Fibroblast of upper back skin (primary cell): ENCODE data around the gene TRAPPC4.
"Not testable (repeated sequence)": the region's sequence is repeated elsewhere in the genome, so short reads cannot be mapped to it uniquely, and the experiment has no call there.

Source experiments
- DNase-seq: peaks from one replicate; pipeline ENCODE4 v3.0.0-alpha.2; 2013

Gene TRAPPC4

GRCh38 chr11:119034813-119035212 is 16.2 kb downstream of the TRAPPC4 start:
- no peak for DNase-seq

DNA sequence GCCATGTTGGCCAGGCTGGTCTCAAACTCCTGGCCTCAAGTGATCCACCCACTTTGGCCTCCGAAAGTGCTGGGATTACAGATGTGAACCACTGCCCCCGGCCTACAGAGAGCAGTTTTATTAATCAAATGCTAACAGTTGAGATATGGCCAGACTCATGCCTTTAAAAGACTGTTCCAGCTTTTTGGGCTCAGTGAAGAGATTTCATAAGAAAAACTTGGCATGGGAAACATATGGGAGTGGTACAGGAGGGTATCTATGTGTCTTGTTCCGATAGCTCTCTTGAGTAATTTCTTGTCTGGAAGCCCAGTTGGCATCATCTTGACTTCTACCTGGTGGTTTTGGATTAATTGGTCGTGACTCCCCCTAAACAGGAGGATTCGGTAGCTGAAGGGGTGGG is 20.3 kb downstream of the TRAPPC4 start:
- no peak for DNase-seq

GRCh38 chr11:119039471-119039870 is 20.9 kb downstream of the TRAPPC4 start:
- not testable (repeated sequence) for DNase-seq

DNA sequence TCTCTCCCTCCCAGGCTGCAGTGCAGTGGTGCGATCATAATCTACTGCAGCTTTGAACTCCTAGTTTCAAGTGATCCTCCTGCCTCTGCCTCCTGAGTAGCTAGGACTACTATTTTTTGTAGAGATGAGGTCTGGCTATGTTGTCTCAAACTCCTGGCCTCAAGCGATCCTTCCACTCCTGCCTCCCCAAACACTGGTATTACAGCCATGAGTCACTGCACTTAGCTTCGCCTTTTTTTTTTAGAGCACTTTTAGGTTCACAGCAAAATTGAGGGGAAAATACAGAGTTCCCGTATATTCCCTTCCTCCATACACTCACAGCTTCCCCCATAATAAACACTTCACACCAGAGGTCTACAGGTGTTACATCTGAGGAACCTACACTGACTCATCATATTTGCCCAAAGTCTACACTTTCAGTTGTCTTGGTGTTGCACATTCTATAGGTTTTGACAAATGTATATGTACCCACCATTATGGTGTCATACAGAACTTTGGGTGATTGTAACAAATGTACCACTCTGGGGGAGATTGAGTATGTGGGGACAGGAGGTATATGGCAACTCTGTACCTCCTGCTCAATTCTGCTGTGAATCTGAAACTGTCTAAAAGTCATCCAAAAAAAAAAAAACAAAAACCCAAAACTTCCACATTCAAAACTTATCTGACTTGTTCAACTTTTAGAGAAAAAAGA is 23.4 kb downstream of the TRAPPC4 start:
- no peak for DNase-seq

GRCh38 chr11:119042927-119043326 is 24.4 kb downstream of the TRAPPC4 start:
- DNase-seq: no peak

DNA sequence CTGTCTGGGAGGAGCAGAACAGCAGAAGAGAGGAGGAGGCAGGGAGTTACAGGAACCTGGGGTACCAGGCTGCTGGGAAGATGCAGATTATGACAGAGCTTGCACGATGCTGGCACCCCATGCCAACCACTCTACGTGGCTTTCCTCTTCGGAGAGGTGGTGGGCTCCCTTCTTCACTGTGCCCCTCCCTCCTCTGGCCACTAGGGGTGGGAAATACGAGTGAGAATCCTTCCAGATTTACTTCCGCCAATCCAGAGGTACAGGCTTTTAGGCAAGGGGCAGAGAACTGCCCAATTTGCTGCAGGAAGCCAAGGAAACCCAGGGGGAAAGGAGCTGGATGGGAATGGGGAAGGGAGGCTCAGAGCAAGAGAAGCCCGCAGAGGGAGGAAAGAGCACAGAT is 26.1 kb downstream of the TRAPPC4 start:
- no peak for DNase-seq

DNA sequence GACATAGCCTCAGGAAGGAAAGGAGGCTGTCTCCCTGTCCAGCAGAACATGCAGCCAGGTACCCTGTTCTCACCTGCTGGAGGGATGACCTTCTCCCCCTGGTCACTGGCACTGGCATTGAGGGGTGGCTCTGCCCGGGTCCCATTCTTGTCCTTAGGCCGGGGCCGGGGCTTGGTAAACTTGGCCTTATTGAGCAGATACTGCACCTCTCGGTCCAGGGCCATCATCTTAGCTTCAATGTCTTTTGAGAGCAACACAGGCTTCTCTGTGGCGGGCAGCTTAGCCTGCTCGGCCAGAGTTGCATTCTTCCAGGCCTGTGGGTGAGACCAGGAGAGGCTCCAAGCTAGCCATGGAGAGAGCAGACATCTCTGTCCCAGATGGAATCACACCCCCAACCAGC is 27.9 kb downstream of the TRAPPC4 start:
- DNase-seq: no peak

- no peak for DNase-seq
Observed at GRCh38 chr11:119047205-119047604, 28.6 kb downstream of the TRAPPC4 start.

DNA sequence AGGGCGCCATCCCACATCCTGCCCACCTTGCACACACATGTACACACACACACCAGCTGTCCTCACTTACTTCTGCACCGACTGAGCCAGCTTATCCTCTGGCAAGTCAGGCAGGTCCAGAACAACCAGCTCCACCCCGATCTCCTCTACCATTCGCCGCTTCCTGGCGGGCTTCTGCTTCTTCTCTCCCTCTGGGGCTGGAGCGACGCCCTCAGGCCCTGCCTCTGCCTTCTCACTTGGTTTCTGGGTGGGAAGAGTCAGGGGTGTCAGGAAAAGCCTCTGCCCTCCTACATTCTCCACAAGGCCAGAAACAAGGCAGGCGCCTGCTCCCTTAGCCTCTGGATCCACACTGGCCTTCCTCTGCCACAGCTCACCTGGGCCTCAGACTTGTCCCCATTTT is 30.1 kb downstream of the TRAPPC4 start:
- DNase-seq: no peak

- DNase-seq: no peak
Observed at GRCh38 chr11:119049081-119049480, 30.5 kb downstream of the TRAPPC4 start.

DNA sequence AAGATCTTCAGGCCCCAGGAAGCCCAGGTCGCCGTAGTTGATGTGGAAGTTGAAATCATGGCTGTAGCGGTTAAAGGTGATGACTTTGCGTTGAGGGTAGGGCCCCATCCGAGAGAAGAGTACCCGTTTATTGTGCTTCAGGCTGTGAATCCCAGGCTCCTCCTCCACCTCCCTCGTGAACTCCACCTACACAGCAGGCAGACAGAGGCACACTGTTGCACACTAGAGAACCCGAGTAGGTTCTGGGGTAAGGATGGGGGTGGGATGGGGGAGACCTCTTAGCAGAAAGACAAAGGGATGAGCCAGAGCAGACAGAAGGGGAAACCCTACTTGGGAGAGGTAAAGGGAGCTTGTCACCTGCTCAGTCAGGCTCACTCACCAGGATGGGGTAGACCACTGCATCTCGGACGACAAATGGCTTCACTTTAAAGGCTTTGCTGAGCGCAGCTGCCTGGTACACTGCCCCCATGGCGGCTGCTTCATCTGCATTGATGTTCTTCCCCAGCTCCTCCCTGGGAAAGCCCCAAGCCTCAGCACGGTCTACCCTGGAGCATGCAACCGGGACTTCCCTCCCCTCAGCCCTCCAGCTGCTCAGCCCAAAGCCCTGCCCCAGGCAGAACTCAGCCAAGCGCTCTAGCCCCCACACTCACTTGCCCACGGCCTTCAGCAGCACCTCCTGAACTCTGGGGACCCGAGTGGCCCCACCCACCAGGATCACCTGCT is 33.0 kb downstream of the TRAPPC4 start:
- DNase-seq: no peak

DNA sequence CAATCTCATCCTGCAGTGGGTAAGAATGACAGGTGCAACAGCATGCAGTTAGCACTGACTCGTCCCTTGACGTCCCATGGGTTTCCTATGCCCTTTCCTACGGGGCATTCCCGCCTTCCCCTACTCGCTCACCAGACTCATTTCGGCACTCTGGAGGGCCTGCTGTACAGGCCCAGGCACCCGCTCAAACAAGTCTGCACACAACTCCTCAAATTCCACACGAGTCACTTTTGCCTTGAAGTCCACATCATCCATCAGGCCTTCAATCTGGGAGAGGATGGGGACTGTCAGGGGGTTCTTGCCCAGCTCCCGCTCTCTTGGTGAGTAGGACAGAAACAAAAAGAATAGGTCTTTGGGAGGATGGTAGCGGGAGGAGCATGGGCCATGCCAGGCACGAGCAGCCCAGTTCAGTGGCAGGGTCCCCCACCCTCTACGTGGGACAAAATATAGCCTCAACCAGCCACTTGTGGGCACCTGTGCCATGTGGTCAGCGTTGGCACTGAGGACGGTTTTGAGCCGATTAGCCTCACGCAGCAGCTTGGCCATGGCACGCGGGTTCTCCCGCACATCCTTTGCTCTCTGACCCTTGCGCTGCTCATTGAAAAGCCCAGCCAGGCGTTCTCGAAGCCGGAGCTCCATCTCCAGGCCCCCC is 33.7 kb downstream of the TRAPPC4 start:
- DNase-seq: no peak

DNA sequence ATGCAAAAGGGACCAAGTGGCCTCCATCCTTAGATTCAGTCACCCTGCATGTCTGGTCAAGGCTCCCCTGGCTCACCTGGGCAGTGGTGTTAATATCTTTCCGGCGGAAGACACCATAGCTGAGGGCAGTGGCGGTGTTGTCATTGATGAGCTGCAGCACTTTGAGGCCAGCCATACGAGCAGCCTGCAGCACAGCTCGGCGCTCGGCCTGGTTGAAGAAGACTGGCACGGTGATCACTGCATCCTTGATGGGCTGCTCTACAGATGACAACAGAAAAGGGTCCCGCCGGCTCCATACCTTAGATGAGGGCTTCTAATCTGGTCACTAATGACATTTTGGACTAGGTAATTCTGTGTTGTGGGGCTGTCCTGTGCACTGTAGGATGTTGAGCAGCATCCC is 35.9 kb downstream of the TRAPPC4 start:
- no peak for DNase-seq

- DNase-seq: peak; percentile 27
Observed at GRCh38 chr11:119055901-119056300, 37.3 kb downstream of the TRAPPC4 start.

GRCh38 chr11:119056421-119056999 is 37.9 kb downstream of the TRAPPC4 start:
- no peak for DNase-seq

DNA sequence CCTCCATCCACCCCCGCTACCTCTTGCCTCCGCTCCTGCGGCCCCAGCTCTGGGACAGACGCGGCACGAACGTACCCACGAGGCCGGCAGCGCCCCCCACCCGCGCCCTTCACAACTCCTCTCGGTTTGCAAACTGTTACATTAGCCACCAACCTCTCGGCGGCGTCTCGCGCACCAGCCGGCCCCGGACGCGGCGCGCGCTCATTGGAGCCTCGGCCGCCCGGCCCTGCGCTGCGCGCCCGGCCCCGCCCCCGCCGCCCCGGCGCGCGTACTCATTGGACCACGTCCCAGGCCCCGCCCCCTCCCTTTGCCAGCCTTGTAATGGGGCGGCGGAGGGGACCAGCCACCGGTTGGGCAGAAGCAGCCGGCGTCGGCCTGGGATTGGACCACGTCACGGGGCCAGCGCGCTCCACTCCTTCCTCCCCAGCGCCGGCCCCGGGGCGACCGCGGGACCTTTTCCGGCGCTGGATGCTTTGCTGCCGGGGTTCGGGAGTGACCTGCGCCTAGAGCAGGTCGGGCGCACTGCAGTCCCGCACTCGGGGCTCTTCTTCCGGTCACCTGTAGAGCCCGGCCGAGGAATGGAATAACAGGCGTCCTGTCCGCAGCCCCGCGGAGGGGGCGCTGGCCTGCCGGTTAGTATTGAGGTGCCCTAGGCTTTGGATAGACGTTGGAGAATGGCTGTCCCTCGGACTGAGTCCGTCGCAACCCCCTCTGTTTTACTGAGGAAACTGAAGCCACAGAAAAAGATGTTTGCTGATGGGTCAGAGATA is 38.6 kb downstream of the TRAPPC4 start, which contains the start of gene HYOU1:
Gene HYOU1, minus strand, starts transcription at position 206 of the 770 bp plus-strand sequence. CDS start 1,045 bp downstream, outside the sequence.
- peak; percentile 96 for DNase-seq

- DNase-seq: not testable (repeated sequence)
Observed at GRCh38 chr11:119059128-119059527, 40.6 kb downstream of the TRAPPC4 start.

GRCh38 chr11:119061256-119061655 is 42.7 kb downstream of the TRAPPC4 start:
- no peak for DNase-seq

GRCh38 chr11:119062779-119063178 is 44.2 kb downstream of the TRAPPC4 start:
- DNase-seq: peak; percentile 46

DNA sequence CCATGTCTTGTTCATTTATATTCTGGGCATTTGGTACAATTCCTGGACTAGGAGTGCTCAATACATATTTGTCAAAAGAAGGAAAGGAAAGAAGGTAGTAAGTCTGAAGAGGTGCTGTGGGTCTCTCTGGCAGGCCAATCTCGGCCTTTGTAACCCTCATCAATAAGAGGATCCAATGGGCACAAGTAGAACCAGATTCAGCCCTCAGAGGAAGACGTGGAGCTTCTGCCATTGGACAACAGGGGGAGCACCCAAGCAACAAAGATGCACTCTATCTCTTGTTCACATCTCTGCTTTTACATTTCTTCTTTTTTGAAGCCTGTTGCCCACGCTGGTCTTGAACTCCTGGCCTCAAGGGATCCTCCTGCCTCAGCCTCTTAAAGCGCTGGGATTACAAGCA is 46.8 kb downstream of the TRAPPC4 start:
- peak; percentile 35 for DNase-seq

DNA sequence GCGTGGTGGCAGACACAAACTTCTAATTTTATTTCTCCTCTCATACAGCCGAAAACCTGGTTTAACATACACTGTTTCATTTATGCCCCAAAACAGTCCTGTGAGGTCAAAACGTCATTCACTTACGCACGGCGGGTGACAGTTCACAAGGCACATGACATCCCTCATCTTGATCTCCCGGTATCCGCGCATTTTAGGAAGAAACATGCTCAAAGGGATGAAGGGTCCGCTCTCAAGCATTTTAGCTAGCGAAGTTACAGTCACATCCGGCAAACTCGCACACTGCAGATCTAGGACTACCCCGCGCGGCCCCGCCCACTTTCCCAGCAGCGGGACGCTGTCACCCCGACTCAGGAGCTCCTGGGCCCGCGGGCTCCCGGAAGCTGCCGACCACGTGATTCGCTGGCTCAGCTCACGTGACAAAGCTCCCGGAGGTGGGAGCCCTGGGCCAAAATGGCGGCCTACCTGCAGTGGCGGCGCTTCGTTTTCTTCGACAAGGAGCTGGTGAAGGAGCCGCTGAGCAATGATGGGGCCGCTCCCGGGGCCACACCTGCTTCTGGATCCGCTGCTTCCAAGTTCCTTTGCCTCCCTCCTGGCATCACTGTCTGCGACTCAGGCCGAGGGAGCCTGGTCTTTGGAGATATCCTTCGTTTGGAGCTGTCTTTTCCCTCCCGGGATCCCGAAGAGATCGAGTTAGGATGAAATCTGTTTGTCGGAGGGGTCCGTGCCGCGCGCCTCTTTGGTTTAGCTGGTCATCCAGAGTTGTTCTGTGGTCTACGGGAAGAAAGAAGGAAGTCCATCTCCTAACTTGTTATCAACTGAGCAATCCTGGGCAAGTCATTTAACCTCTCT is 49.0 kb downstream of the TRAPPC4 start, which contains the start of gene VPS11:
Gene VPS11, plus strand, starts transcription at position 448 of the 852 bp plus-strand sequence. Its CDS starts 6 bp downstream, at position 454.
- DNase-seq: peak; percentile 95
